KBM-7 (cell line): ENCODE data around the gene CDA.
"Not testable (repeated sequence)": the region's sequence is repeated elsewhere in the genome, so short reads cannot be mapped to it uniquely, and the experiment has no call there.

Source experiments
- DNase-seq: peaks from one replicate; pipeline ENCODE4 v3.0.0-alpha.2; 2015
- in situ Hi-C: fragments of 300-500 bp; cut with MboI; formaldehyde crosslinking; loops from 2 replicates; pipeline ENCODE4 v1.14.3; 2020; ENCODE audit warnings: low sequenced_read_pairs, low pct_unique_long_range_greater_than_20kb, mixed read lengths

Gene CDA

GRCh38 chr1:20578721-20579395, 10.0 kb upstream of the CDA start:
- DNase-seq: no peak
- in situ Hi-C loops: loop anchor here (10.0 kb wide), 1 partner anchor 56 kb away; the partner anchor contains the start of gene PINK1

- DNase-seq: peak; percentile 42
- in situ Hi-C loops: no loop called here
Observed at GRCh38 chr1:20584890-20585289, 4.0 kb upstream of the CDA start.

- in situ Hi-C loops: no loop called here
- no peak for DNase-seq
Observed at GRCh38 chr1:20586953-20587660, 1.8 kb upstream of the CDA start.

GRCh38 chr1:20587661-20588053, 1.2 kb upstream of the CDA start:
- in situ Hi-C loops: no loop called here
- DNase-seq: no peak

GRCh38 chr1:20589331-20590278, 708 bp downstream of the CDA start:
- in situ Hi-C loops: no loop called here
- peak; percentile 24 for DNase-seq

GRCh38 chr1:20590306-20590777, 1.4 kb downstream of the CDA start:
- in situ Hi-C loops: no loop called here
- DNase-seq: no peak

- in situ Hi-C loops: no loop called here
Observed at GRCh38 chr1:20593756-20594155, 4.9 kb downstream of the CDA start.

GRCh38 chr1:20594746-20595145, 5.8 kb downstream of the CDA start:
- DNase-seq: no peak
- in situ Hi-C loops: no loop called here

More at GRCh38 chr1:20593756-20594155, 4.9 kb downstream of the CDA start:
- DNase-seq: no peak

- in situ Hi-C loops: no loop called here
Observed at GRCh38 chr1:20596106-20596505, 7.2 kb downstream of the CDA start.

GRCh38 chr1:20597650-20598049, 8.8 kb downstream of the CDA start:
- in situ Hi-C loops: no loop called here
- DNase-seq: peak; percentile 20

More at GRCh38 chr1:20596106-20596505, 7.2 kb downstream of the CDA start:
- no peak for DNase-seq

GRCh38 chr1:20600156-20600555, 11.3 kb downstream of the CDA start:
- in situ Hi-C loops: no loop called here

GRCh38 chr1:20601129-20601825, 12.4 kb downstream of the CDA start:
- no peak for DNase-seq
- in situ Hi-C loops: no loop called here

More at GRCh38 chr1:20600156-20600555, 11.3 kb downstream of the CDA start:
- no peak for DNase-seq

GRCh38 chr1:20602851-20603450, 14.1 kb downstream of the CDA start:
- no peak for DNase-seq
- in situ Hi-C loops: no loop called here

- in situ Hi-C loops: no loop called here
- no peak for DNase-seq
Observed at GRCh38 chr1:20603504-20604464, 14.9 kb downstream of the CDA start.

- in situ Hi-C loops: no loop called here
- no peak for DNase-seq
Observed at GRCh38 chr1:20604678-20605077, 15.8 kb downstream of the CDA start.

GRCh38 chr1:20606801-20607570, 18.1 kb downstream of the CDA start:
- DNase-seq, in situ Hi-C loops: not testable (repeated sequence)

GRCh38 chr1:20609541-20609940, 20.6 kb downstream of the CDA start:
- DNase-seq: no peak
- in situ Hi-C loops: no loop called here
